GM23338 (cell line): ENCODE measurements around the gene DERA.

Source experiments
- CREB1 ChIP-seq: fragments of 250-450 bp; sonication (Bioruptor Pico); IDR thresholded peaks from 2 replicates; pipeline ENCODE4 v1.5.0; 2020; ENCODE audit warnings: low read depth, mild to moderate bottlenecking, moderate library complexity
- CTCF ChIP-seq, 2 experiments: fragments of 200-600 bp in 1 of 2; sonication (generic) in 1 of 2; conservative IDR thresholded peaks; 2 replicates each; pipeline versions ENCODE4 v1.5.1 to v1.6.1; 2016 to 2017; ENCODE audit warnings: antibody characterized with exemption in 2 of 2, low read depth in 2 of 2, mild to moderate bottlenecking in 2 of 2, moderate library complexity in 1 of 2
- EZH2 ChIP-seq: fragments of 200-600 bp; sonication (generic); IDR thresholded peaks from one replicate; pipeline ENCODE4 v1.8.0; 2017; ENCODE audit warnings: antibody characterized with exemption, mild to moderate bottlenecking, low read depth; ENCODE audit not compliant: unreplicated experiment
- EZH2phosphoT487 ChIP-seq: fragments of 200-600 bp; sonication (generic); IDR thresholded peaks from one replicate; pipeline ENCODE4 v1.8.1; 2018; ENCODE audit warnings: antibody characterized with exemption; ENCODE audit not compliant: unreplicated experiment
- JUNB ChIP-seq: IDR thresholded peaks from one replicate; pipeline ENCODE4 v1.6.1; 2016; ENCODE audit warnings: antibody characterized with exemption; ENCODE audit not compliant: unreplicated experiment
- NANOG ChIP-seq: IDR thresholded peaks from 2 replicates; pipeline ENCODE4 v1.6.1; 2016; ENCODE audit warnings: antibody characterized with exemption, borderline replicate concordance
- POLR2AphosphoS5 ChIP-seq: IDR thresholded peaks from 2 replicates; pipeline ENCODE4 v1.6.1; 2016; ENCODE audit warnings: antibody characterized with exemption, low read depth
- REST ChIP-seq: IDR thresholded peaks from one replicate; pipeline ENCODE4 v1.6.1; 2018; ENCODE audit warnings: antibody characterized with exemption; ENCODE audit not compliant: unreplicated experiment
- STAT1 ChIP-seq: IDR thresholded peaks from one replicate; pipeline ENCODE4 v1.6.1; 2016; ENCODE audit warnings: antibody characterized with exemption; ENCODE audit not compliant: unreplicated experiment
- ZNF114 ChIP-seq: fragments of 250-450 bp; sonication (Bioruptor Pico); IDR thresholded peaks from 2 replicates; pipeline ENCODE4 v1.5.0; 2020; ENCODE audit warnings: mild to moderate bottlenecking, moderate library complexity
- ZNF331 ChIP-seq: fragments of 250-450 bp; sonication (Bioruptor Pico); IDR thresholded peaks from 2 replicates; pipeline ENCODE4 v1.5.0; 2020; ENCODE audit warnings: low read depth, mild to moderate bottlenecking, moderate library complexity
- TF ChIP-seq, protein P1 (sequence below): IDR thresholded peaks from 2 replicates; pipeline ENCODE4 v1.6.1; 2016; ENCODE audit warnings: antibody characterized with exemption

DNA sequence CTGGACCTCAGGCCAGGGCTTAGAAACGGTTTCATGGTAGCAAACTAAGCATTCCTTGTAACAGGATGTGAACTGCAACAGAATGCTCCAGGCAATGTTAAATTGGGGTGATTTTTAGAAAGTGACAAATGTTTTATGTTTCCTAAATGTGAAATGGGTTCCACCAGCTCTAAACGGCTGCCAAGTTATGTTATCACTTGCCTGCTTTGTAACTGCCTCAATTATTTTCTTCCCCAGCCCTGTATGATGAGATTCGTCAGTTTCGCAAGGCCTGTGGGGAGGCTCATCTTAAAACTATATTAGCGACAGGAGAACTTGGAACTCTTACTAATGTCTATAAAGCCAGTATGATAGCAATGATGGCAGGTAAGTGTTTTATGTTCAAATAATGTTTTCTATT is 70.9 kb downstream of the DERA start:
- TF ChIP-seq CTCF (conservative IDR thresholded peaks at IDR 0.05; ENCODE audit: low read depth in 2 of 2), result no peak
- no peak for TF ChIP-seq JUNB
- TF ChIP-seq CREB1 (CRISPR knock-in tag), result no peak
- TF ChIP-seq EZH2, result no peak
- no peak for TF ChIP-seq REST
- TF ChIP-seq POLR2AphosphoS5, result no peak
- TF ChIP-seq EZH2phosphoT487, result no peak
- TF ChIP-seq ZNF114 (CRISPR knock-in tag), result no peak
- TF ChIP-seq, protein P1, sequence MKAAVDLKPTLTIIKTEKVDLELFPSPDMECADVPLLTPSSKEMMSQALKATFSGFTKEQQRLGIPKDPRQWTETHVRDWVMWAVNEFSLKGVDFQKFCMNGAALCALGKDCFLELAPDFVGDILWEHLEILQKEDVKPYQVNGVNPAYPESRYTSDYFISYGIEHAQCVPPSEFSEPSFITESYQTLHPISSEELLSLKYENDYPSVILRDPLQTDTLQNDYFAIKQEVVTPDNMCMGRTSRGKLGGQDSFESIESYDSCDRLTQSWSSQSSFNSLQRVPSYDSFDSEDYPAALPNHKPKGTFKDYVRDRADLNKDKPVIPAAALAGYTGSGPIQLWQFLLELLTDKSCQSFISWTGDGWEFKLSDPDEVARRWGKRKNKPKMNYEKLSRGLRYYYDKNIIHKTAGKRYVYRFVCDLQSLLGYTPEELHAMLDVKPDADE, result no peak
- no peak for TF ChIP-seq NANOG
- no peak for TF ChIP-seq STAT1
- TF ChIP-seq ZNF331 (CRISPR knock-in tag), result no peak
